ENCODE results near the gene AFF3. TPM values are rescaled to one million over a fixed set of nuclear protein-coding genes. Genes with fewer than 3 reads are reported as not detected.

The AFF3 gene
- total and polyA plus RNA-seq, 8 donors: 16.4 to 42.0 (median 21.4) TPM

DNA sequence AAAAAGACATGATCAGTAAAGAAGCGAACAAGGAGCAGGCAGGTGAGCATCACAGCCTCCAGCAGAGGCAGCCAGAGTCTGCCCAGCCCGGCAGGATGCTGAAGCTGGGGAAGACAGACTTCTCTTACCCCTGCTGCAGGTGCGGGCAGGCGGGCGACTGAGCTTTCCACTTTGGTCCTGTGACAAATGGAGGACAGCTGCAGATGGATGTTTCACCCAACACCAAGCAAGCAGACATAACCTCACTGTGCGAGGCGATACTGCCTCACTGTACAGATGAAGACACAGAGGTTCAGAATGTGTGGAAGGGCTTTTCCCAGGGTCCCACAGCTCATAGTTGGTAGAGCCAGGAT lies 251.0 kb downstream of the AFF3 start:
- H3K27ac ChIP-seq: no peak overlapping the region
- TF ChIP-seq, protein P1, sequence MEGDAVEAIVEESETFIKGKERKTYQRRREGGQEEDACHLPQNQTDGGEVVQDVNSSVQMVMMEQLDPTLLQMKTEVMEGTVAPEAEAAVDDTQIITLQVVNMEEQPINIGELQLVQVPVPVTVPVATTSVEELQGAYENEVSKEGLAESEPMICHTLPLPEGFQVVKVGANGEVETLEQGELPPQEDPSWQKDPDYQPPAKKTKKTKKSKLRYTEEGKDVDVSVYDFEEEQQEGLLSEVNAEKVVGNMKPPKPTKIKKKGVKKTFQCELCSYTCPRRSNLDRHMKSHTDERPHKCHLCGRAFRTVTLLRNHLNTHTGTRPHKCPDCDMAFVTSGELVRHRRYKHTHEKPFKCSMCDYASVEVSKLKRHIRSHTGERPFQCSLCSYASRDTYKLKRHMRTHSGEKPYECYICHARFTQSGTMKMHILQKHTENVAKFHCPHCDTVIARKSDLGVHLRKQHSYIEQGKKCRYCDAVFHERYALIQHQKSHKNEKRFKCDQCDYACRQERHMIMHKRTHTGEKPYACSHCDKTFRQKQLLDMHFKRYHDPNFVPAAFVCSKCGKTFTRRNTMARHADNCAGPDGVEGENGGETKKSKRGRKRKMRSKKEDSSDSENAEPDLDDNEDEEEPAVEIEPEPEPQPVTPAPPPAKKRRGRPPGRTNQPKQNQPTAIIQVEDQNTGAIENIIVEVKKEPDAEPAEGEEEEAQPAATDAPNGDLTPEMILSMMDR (IDR thresholded peaks at IDR 0.05): no peak
- no peak for ATAC-seq
- intact Hi-C loops (cut with DNase I): no loop called here
- no peaks in the 10 kb centered on the region for H3K4me1 ChIP-seq
- H3K4me3 ChIP-seq: no peak overlapping the region
- H3K36me3 ChIP-seq: no peaks in the 10 kb centered on the region
- no peak for DNase-seq
- H3K27me3 ChIP-seq: no peaks in the 10 kb centered on the region
- H3K9me3 ChIP-seq: no peaks in the 10 kb centered on the region

DNA sequence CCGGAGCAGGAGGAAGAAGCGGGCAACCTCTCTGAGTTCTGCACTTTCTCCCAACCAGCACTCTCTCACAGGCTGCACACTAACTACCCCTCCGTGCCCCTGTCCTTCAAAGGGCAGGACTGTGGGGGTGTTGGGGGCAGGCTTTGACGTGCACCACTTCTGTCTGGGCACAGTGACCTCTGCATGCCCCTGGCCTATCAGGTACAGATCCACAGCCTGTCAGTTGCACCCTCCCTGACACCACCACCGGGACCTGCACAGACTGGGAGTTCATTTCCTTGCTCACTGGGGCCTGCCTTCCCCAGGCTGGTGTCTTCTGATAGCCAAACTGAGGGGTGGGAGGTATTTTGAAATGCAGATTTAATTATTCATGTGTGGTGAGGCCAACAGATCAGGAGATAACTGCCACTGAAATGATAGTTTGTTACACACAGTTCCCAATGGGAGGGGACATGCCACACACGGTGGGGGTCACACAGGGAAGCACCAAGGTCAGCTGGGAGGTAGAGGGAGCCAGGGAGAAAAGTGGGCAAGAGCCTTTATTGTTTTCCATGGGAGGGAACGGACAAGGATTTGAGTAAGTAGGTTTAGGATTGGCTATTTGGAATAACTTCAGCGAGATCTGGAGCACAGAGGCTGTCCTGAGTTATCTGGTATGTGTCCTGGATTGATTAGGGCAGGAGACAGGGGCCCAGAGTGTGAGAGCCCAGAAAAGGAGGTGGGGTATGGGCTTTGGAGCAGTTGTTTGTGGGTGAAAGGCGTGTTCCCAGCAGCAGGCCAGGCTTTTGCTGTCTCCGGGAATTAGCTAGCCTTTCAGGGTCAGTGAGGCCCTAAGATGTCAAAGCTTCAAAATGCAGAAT lies 251.6 kb downstream of the AFF3 start:
- no peak for DNase-seq
- intact Hi-C loops (cut with DNase I): no loop called here
- TF ChIP-seq, protein P1 (IDR thresholded peaks at IDR 0.05): no peak
- no peak for ATAC-seq
- Histone ChIP-seq H3K27me3 (no peaks in the 10 kb centered on the region), H3K36me3 (no peaks in the 10 kb centered on the region), H3K9me3 (no peaks in the 10 kb centered on the region), H3K4me1 (no peaks in the 10 kb centered on the region), H3K27ac (no peak overlapping the region), H3K4me3 (no peak overlapping the region)

DNA sequence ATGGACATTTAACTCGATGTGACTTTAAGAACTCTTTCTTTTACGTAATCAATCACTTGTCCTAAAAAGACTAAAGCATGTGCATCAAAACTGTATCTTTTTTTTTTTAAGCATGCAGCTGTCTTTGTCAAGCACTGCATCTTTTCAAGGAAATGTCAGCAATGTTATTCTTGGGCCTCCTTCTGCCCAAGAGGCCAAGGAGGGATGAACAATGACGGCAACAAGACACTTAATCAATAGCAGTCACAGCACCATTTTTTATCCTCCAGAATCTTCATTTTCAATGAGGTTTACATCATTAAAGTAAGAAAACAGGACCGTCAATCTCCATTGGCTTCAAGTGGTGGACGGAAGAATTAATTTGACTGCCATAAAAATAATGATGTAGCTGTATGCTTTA lies 253.8 kb downstream of the AFF3 start:
- intact Hi-C loops (cut with DNase I): no loop called here
- ATAC-seq (no peak), DNase-seq (no peak)
- Histone ChIP-seq H3K4me3 (no peak overlapping the region), H3K27me3 (no peaks in the 10 kb centered on the region), H3K9me3 (no peaks in the 10 kb centered on the region), H3K27ac (no peak overlapping the region), H3K36me3 (no peaks in the 10 kb centered on the region), H3K4me1 (no peaks in the 10 kb centered on the region)
- TF ChIP-seq, protein P1 (IDR thresholded peaks at IDR 0.05): no peak

DNA sequence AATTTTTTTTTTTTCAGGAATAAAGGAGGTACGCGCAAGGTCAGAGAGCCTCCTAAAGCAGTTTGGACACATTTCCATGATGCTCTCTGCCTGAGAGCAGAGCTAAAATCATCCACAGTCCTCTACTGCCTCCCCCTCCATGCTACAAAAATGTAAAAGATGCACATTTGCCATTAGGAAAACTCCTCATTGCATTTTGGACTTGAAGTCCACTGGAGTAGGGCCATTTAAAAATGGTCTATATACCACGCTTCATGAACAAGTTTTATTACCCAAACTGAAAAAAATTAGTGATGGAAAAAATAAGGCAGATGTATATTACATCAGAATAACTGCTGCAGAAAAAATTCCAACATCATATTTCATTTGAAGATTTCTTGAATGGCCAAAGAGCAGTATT lies 256.0 kb downstream of the AFF3 start:
- H3K27me3 ChIP-seq: no peaks in the 10 kb centered on the region
- no peak overlapping the region for H3K27ac ChIP-seq
- intact Hi-C loops (cut with DNase I): no loop called here
- peaks cover 0 to 5% of the 10 kb centered on the region in 2 donors for H3K4me1 ChIP-seq
- ATAC-seq: no peak
- DNase-seq: no peak
- H3K36me3 ChIP-seq: no peaks in the 10 kb centered on the region
- TF ChIP-seq, protein P1 (IDR thresholded peaks at IDR 0.05): no peak
- H3K9me3 ChIP-seq: no peaks in the 10 kb centered on the region
- H3K4me3 ChIP-seq: no peak overlapping the region

DNA sequence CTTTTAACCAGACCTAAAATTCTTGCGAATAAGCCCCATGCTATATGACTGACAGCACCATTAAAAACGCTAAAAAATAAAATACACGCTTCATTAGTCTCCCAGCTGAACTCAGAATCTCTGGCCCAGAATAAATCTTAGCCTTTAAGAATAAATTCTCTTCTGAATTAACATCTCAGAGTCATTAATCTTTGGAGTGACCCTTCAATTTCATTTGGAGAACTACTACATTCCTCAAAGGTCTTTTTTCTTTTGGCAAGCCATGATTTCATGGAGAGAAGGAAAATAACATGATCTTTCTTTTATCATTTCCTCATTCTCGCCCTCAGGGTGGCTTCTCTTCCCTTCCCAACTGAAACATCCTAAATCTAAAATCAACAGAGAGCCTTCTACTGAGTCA lies 259.0 kb downstream of the AFF3 start:
- Histone ChIP-seq H3K4me3 (no peak overlapping the region), H3K27me3 (no peaks in the 10 kb centered on the region), H3K4me1 (peaks cover 3 to 5% of the 10 kb centered on the region in 2 donors), H3K9me3 (no peaks in the 10 kb centered on the region), H3K36me3 (no peaks in the 10 kb centered on the region), H3K27ac (no peak overlapping the region)
- no peak for DNase-seq
- intact Hi-C loops (cut with DNase I): no loop called here
- TF ChIP-seq, protein P1 (IDR thresholded peaks at IDR 0.05): no peak
- no peak for ATAC-seq

Data from left lung (tissue), 10 donors.